Neural cell (in vitro differentiated cells): ENCODE measurements around the gene AHI1. TPM values are rescaled to one million over a fixed set of nuclear protein-coding genes. Genes with fewer than 3 reads are reported as not detected.

Experiments
- H2AFZ ChIP-seq: fragments of 200-600, 300-800 bp; sonication (generic), shearing (Covaris generic); 2 replicates; pipeline ENCODE4 v1.6.0; 2014; ENCODE audit warnings: low read depth, mild to moderate bottlenecking, antibody characterized with exemption, low read length, moderate library complexity
- H3F3A ChIP-seq: fragments of 200-600 bp; shearing (Covaris generic); 2 replicates; pipeline ENCODE4 v1.6.1; 2016; ENCODE audit warnings: mild to moderate bottlenecking, moderate library complexity, mixed read lengths, antibody characterized with exemption, low read length; ENCODE audit not compliant: insufficient read depth, poor library complexity, severe bottlenecking
- H3K27ac ChIP-seq: fragments of 200-600, 300-800 bp; sonication (generic), shearing (Covaris generic); 2 replicates; pipeline ENCODE4 v1.5.1; 2014; ENCODE audit warnings: mild to moderate bottlenecking, low read length, moderate library complexity
- H3K27me3 ChIP-seq: fragments of 300-800, 200-600 bp; sonication (generic), shearing (Covaris generic); 2 replicates; pipeline ENCODE4 v1.6.0; 2014; ENCODE audit warnings: mild to moderate bottlenecking, low read depth, low read length, moderate library complexity; ENCODE audit not compliant: insufficient read depth
- H3K36me3 ChIP-seq: fragments of 300-800, 200-600 bp; sonication (generic), shearing (Covaris generic); 2 replicates; pipeline ENCODE4 v1.5.1; 2014; ENCODE audit warnings: mild to moderate bottlenecking, antibody characterized with exemption, low read length, moderate library complexity; ENCODE audit not compliant: insufficient read depth
- H3K4me2 ChIP-seq: fragments of 300-800, 200-600 bp; sonication (generic), shearing (Covaris generic); 2 replicates; pipeline ENCODE4 v1.6.0; 2014; ENCODE audit warnings: mild to moderate bottlenecking, low read length
- H3K4me3 ChIP-seq: fragments of 300-800, 200-600 bp; sonication (generic), shearing (Covaris generic); 2 replicates; pipeline ENCODE4 v1.5.1; 2014; ENCODE audit warnings: mild to moderate bottlenecking, low read length, moderate library complexity
- H3K79me2 ChIP-seq: fragments of 200-600 bp; shearing (Covaris generic); replicated peaks from 2 replicates; pipeline ENCODE4 v1.6.0; 2014; ENCODE audit warnings: mild to moderate bottlenecking, low read length, moderate library complexity; ENCODE audit not compliant: insufficient read depth
- H3K9ac ChIP-seq: fragments of 300-800, 200-600 bp; sonication (generic), shearing (Covaris generic); 2 replicates; pipeline ENCODE4 v1.6.1; 2016; ENCODE audit warnings: mild to moderate bottlenecking, low read length, mixed read lengths
- H3K9me2 ChIP-seq: fragments of 200-600 bp; shearing (Covaris generic); 2 replicates; pipeline ENCODE4 v1.6.1; 2016; ENCODE audit warnings: mild to moderate bottlenecking, low read length, mixed read lengths; ENCODE audit not compliant: insufficient read depth
- H3K9me3 ChIP-seq: fragments of 200-600, 300-800 bp; sonication (generic), shearing (Covaris generic); 2 replicates; pipeline ENCODE4 v1.6.1; 2016; ENCODE audit warnings: mild to moderate bottlenecking, mixed run types, low read length, moderate library complexity, mixed read lengths
- H4K20me1 ChIP-seq: fragments of 200-600 bp; shearing (Covaris generic); 2 replicates; pipeline ENCODE4 v1.6.1; 2016; ENCODE audit warnings: mild to moderate bottlenecking, mixed run types; ENCODE audit not compliant: insufficient read depth
- CTCF ChIP-seq: fragments of 450-650 bp; IDR thresholded peaks from 2 replicates; pipeline ENCODE4 v1.5.1; 2014; ENCODE audit warnings: antibody characterized with exemption, mild to moderate bottlenecking, moderate library complexity; ENCODE audit not compliant: poor library complexity, severe bottlenecking
- EP300 ChIP-seq: fragments of 450-650 bp; conservative IDR thresholded peaks from 2 replicates; pipeline ENCODE4 v1.6.1; 2014; ENCODE audit warnings: antibody characterized with exemption, mild to moderate bottlenecking, moderate library complexity; ENCODE audit not compliant: poor library complexity, severe bottlenecking
- EZH2 ChIP-seq: fragments of 200-600, 300-800 bp; shearing (Covaris generic), sonication (generic); IDR thresholded peaks from 2 replicates; pipeline ENCODE4 v1.6.1; 2014; ENCODE audit warnings: antibody characterized with exemption, low read length, borderline replicate concordance, mild to moderate bottlenecking; ENCODE audit not compliant: insufficient read depth, poor library complexity, severe bottlenecking
- POLR2AphosphoS5 ChIP-seq: IDR thresholded peaks from 2 replicates; pipeline ENCODE4 v1.6.1; 2012
- RAD21 ChIP-seq: fragments of 450-650 bp; conservative IDR thresholded peaks from 2 replicates; pipeline ENCODE4 v1.6.1; 2014; ENCODE audit warnings: antibody characterized with exemption, mild to moderate bottlenecking, moderate library complexity
- SMC3 ChIP-seq: fragments of 450-650 bp; conservative IDR thresholded peaks from 2 replicates; pipeline ENCODE4 v1.6.1; 2014; ENCODE audit warnings: antibody characterized with exemption, mild to moderate bottlenecking, moderate library complexity; ENCODE audit not compliant: poor library complexity
- TAF1 ChIP-seq: IDR thresholded peaks from 2 replicates; pipeline ENCODE4 v1.6.1; 2012; ENCODE audit warnings: low read depth
- polyA plus RNA-seq: library from polyadenylated mRNA; depleted of rRNA; stranded (reverse); fragments of >200 nt; gene quantifications from 2 replicates; pipeline ENCODE4 v1.2.3, GENCODE V29; 2014
- small RNA-seq, 3 experiments: library from RNA; depleted of rRNA; stranded (forward); fragments of <200 nt; gene quantifications; one replicate each; pipeline ENCODE3, GENCODE V24; 2012

The AHI1 gene
- polyA plus RNA-seq, 1 donor from 2014 or later: 58.2 TPM

GRCh38 chr6:135234492-135234780, 263.1 kb downstream of the AHI1 start:
- H3K4me2 ChIP-seq: no peak overlapping the region
- H3K9ac ChIP-seq: no peak overlapping the region
- no peaks in the 10 kb centered on the region for H3K79me2 ChIP-seq
- H3K9me2 ChIP-seq: no peaks in the 10 kb centered on the region
- no peak overlapping the region for H2AFZ ChIP-seq
- no peak for TF ChIP-seq SMC3
- no peak for TF ChIP-seq RAD21
- no peak for TF ChIP-seq TAF1
- no peak for TF ChIP-seq CTCF
- TF ChIP-seq EP300: no peak
- H3K27me3 ChIP-seq: no peaks in the 10 kb centered on the region
- no peaks in the 10 kb centered on the region for H4K20me1 ChIP-seq
- no peak overlapping the region for H3K27ac ChIP-seq
- no peaks in the 10 kb centered on the region for H3F3A ChIP-seq
- no peaks in the 10 kb centered on the region for H3K9me3 ChIP-seq
- no peak overlapping the region for H3K4me3 ChIP-seq
- H3K36me3 ChIP-seq: no peaks in the 10 kb centered on the region

- H2AFZ ChIP-seq: no peak overlapping the region
- TF ChIP-seq EZH2 (no peak), POLR2AphosphoS5 (no peak)
Observed at GRCh38 chr6:135233686-135234491, 263.7 kb downstream of the AHI1 start.

More at GRCh38 chr6:135233686-135234491, 263.7 kb downstream of the AHI1 start:
- H3K79me2 ChIP-seq: no peaks in the 10 kb centered on the region
- no peak overlapping the region for H3K4me2 ChIP-seq
- H3K4me3 ChIP-seq: no peak overlapping the region
- no peak overlapping the region for H3K27ac ChIP-seq
- H3F3A ChIP-seq: no peaks in the 10 kb centered on the region
- H3K27me3 ChIP-seq: no peaks in the 10 kb centered on the region
- no peak overlapping the region for H3K9ac ChIP-seq
- no peaks in the 10 kb centered on the region for H3K9me2 ChIP-seq
- H3K9me3 ChIP-seq: no peaks in the 10 kb centered on the region
- no peaks in the 10 kb centered on the region for H4K20me1 ChIP-seq
- H3K36me3 ChIP-seq: no peaks in the 10 kb centered on the region

Small RNAs within 50 kb of the gene (small RNA-seq; reads per million reads assigned to genes)
- 0 reads per million in 3 experiments for gene MIR548A2
- gene RF00019: 0 to 1.2 (median 0) reads per million in 3 experiments
